Activated T-cell treated with anti-CD3 and anti-CD28 coated beads for 24 hours (primary cell): ENCODE data around the gene MED12L.
"Not testable (repeated sequence)": the region's sequence is repeated elsewhere in the genome, so short reads cannot be mapped to it uniquely, and the experiment has no call there.

Experiments
- DNase-seq: peaks from one replicate; pipeline ENCODE4 v3.0.0-alpha.2; 2020; ENCODE audit warnings: low read depth

MED12L gene

DNA sequence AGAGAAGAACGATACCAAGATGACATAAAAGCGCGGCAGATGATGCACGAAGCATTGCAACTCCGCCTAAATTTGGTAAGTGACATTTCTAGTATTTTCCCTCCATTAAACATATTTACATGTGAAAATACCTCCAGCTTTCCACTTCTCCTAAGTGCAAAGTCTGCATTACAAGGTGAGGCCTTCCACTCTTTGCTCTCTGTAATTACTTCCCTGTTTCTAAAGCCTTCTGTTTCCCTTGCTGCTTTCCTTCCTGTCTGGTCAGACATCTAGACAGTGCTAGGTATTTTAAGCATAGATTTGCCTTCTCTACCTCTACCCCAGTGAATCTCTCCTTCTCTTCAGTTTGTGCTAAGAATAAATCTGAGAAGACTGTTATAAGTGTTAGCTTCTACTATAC, 297.2 kb downstream of the MED12L start:
- DNase-seq = no peak

DNA sequence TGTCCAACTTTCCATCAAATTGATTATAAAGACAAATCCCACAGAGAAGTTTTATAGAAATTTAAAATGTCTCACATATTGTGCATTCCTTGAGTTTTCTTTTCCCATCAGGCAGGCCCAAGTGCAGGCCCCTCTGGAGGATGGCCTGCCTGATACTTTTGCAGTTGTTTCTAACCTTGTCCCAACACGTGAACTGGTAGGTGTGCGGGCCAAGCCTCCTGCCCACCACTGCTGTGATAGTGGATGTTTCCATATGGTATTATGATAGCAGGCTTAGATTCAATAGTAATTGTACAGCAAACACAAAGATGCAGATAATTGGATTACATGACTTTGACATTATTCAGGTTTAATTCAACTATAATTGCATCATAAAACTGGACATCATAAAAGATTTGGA, 297.6 kb downstream of the MED12L start:
- no peak for DNase-seq

DNA sequence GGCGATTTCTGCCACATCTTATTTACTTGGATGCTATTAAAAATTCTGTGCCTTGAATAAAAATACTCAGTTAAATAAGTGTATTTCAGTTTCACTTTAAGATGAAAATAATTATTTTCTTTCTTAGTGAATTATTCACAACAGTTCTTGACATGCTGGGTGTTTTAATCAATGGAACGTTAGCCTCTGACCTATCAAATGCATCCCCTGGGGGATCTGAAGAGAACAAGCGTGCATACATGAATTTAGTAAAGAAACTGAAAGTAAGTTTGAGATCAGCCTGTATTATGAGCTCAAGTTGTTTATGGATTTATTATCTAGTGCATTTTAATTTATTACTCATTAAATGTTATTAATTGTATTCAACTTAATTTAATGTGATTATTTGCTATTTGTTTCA, 298.5 kb downstream of the MED12L start:
- no peak for DNase-seq

GRCh38 chr3:151384741-151385174, 299.3 kb downstream of the MED12L start, which contains the start of gene P2RY12:
Gene P2RY12 (minus strand): TSS chr3:151384753. CDS start chr3:151338845, 45,908 bp downstream.
- no peak for DNase-seq

- DNase-seq = no peak
These were observed 300.6 kb downstream of the MED12L start for GRCh38 chr3:151386056-151386455.

GRCh38 chr3:151387432-151387831, 302.0 kb downstream of the MED12L start:
- no peak for DNase-seq

DNA sequence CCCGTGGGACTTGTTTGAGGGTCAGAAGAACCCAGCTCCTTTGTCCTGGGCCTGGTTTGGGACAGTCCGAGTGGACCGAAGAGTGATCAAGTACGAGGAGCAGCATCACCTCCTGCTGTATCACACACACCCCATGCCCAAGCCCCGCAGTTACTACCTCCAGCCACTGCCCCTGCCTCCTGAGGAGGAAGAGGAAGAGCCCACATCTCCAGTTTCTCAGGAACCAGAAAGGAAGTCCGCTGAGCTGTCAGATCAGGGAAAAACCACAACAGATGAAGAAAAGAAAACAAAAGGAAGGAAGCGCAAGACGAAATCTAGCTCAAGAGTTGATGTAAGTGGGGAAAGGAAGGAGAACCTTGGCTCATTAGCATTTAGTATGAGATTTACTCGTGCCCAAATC, 302.4 kb downstream of the MED12L start:
- no peak for DNase-seq

GRCh38 chr3:151391720-151392119, 306.3 kb downstream of the MED12L start:
- no peak for DNase-seq

DNA sequence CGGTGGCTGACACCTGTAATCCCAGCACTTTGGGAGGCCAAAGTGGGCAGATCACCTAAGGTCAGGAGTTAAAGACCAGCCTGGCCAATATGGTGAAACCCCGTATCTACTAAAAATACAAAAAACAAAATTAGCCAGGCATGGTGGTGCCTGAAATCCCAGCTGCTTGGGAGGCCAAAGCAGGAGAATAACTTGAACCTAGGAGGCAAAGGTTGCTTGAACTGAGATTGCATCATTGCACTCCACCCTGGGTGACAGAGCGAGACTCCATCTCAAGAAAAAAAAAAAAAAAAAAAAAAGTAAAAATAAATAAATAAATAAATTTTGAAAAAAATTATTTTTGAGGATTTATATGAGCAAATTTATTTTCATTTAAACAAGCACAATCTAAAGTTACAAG, 306.7 kb downstream of the MED12L start:
- DNase-seq = not testable (repeated sequence)

DNA sequence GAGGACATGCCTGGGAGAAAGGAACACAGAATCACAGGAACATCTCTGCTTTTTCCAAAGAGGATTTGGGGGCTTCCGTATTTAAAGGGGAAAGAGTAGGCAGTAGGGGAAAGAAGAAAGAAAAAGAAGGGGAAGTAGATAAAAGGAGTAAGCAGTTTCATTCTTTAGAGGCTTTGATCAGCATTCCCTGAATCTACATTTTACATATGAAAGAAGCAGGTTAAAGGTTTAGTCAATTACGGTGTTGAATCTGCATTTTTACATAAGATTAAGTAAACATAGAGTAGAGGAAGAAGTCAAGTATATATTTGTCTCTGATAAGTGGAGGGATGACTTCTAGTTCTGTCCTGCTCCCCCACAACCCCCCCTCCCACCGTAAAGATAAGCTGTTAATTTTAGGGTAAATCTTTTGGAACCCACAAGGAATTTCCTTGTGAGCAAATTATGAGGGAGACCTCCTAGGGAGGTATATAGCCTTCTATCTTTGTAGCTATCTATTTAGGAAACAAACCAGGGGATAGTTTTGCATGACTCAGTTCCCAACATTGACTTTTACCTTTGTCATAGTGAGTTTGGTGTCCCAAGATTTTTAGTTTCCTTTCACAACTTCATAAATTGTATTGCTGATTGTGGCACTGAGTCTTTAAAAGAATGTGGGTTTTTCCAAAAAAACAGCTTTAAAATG, 307.8 kb downstream of the MED12L start:
- no peak for DNase-seq

GRCh38 chr3:151393941-151394340, 308.5 kb downstream of the MED12L start:
- DNase-seq = no peak

GRCh38 chr3:151394611-151395010, 309.1 kb downstream of the MED12L start:
- no peak for DNase-seq

GRCh38 chr3:151395806-151396205, 310.3 kb downstream of the MED12L start:
- no peak for DNase-seq

- no peak for DNase-seq
These were observed 313.4 kb downstream of the MED12L start for GRCh38 chr3:151398895-151399294.

- DNase-seq = no peak
These were observed 314.9 kb downstream of the MED12L start for GRCh38 chr3:151400341-151400740.

GRCh38 chr3:151402349-151402748, 316.9 kb downstream of the MED12L start:
- no peak for DNase-seq

- no peak for DNase-seq
These were observed 317.8 kb downstream of the MED12L start for GRCh38 chr3:151403246-151403645.

GRCh38 chr3:151404316-151404715, 318.9 kb downstream of the MED12L start:
- DNase-seq = no peak

DNA sequence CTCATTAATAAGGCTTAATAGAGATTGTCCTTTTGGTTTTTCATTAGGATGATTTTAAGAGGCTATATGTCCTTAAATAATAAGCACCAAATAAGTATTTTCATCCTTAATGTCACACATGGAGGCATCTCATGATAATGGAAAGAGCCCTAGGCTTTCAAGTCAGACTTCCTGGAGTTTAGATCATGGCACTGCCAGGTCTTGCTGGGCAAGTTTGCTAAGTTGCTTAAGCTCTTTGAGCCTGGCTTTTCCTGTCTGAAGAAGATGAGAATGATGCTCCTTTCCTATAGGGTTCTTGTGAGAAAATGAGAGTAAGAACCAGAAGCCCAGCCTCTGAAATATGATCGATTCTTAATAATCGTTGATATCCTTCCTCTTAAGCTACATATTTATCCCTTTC, 322.5 kb downstream of the MED12L start:
- DNase-seq = no peak

- no peak for DNase-seq
These were observed 325.6 kb downstream of the MED12L start for GRCh38 chr3:151410891-151411559.

GRCh38 chr3:151412989-151413388, 327.5 kb downstream of the MED12L start:
- DNase-seq = no peak

DNA sequence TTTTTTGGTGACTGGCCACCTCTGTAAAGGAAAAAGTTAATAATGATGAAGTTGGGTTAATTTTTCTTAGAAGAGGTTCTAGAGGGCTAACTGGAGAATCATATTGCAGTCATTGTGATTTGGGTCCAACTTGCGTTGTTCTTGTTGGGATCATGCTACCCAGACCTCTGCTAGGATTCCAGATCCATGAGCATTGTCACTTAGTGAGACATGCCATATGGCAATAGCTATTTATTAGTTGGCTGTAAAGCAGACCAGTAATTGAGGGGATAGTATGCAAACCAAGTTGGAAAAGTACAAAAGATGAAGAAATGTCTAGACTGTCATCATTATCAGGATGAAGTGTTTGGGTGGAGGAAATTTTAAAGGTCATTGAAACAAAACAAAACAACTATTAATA, 329.8 kb downstream of the MED12L start:
- DNase-seq = no peak

DNA sequence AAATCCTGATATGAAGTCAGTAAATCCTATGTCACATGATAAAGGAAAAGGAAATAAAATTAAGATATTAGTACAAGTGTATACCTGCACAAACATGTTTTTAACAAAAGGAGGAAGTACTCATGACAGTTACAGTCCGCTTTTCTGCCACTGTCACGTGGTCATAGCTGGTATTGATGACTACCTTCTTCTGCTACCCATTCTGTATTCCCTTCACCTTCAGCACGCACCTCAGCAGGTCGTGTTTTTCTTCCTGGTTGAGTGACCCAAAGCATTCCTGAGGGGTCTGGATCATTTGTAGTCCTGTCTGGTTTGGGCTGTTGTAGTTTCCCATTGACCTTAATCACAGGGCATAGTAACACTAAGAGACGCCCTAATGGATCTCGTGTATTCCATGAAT, 334.3 kb downstream of the MED12L start:
- no peak for DNase-seq

DNA sequence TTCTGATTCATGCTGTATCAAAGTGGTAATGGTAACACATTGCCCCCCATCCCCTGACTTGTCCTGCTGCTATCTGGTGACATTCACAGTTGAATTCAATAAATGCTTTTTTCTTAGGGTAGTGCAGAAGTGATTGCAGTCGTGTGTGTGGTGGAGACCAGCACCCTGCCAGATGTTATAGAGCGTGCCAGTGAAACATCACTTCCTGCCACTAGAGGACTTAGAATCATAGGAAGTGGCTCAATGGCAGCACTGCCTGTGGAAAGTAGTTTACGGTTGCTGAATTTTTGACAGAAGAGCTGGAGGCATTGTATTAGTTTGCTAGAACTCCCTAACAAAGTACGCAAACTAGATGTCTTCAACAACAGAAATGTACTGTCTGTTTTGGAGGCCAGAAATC, 336.5 kb downstream of the MED12L start:
- no peak for DNase-seq
